Large intestine (tissue), 3 donors: ENCODE measurements around the gene MAN1B1. TPM values are rescaled to one million over a fixed set of nuclear protein-coding genes. Genes with fewer than 3 reads are reported as not detected.

Experiments
- DNase-seq, 2 donors: peaks; one replicate each; pipeline versions ENCODE4 v3.0.0 to v3.0.0-alpha.2; 2013
- H3K27ac ChIP-seq: one replicate; pipeline ENCODE4 v1.5.1; 2013; ENCODE audit warnings: low read length
- H3K27me3 ChIP-seq: 2 replicates; pipeline ENCODE4 v1.6.1; 2013; ENCODE audit warnings: low read length; ENCODE audit not compliant: control insufficient read depth, insufficient read depth
- H3K36me3 ChIP-seq: 2 replicates; pipeline ENCODE4 v1.6.1; 2013; ENCODE audit warnings: low read length; ENCODE audit not compliant: control insufficient read depth, insufficient read depth
- H3K4me1 ChIP-seq: one replicate; pipeline ENCODE4 v1.6.1; 2013; ENCODE audit warnings: low read length; ENCODE audit not compliant: control insufficient read depth, insufficient read depth
- H3K4me3 ChIP-seq: one replicate; pipeline ENCODE4 v1.5.1; 2013; ENCODE audit warnings: low read length
- H3K9me3 ChIP-seq: one replicate; pipeline ENCODE4 v1.6.1; 2013; ENCODE audit warnings: mild to moderate bottlenecking, low read depth, low read length, moderate library complexity; ENCODE audit not compliant: control insufficient read depth
- WGBS: methylation state at CpG from one replicate; pipeline ENCODE4 v1.1.5; 2013; ENCODE audit warnings: low lambda C conversion rate; ENCODE audit not compliant: insufficient coverage; 5-methylcytosine and 5-hydroxymethylcytosine counted together
- polyA plus RNA-seq: library from polyadenylated mRNA; unstranded; fragments of 120-200 nt; gene quantifications from one replicate; pipeline ENCODE4 v1.2.1, GENCODE V29; 2013

Gene MAN1B1
- polyA plus RNA-seq, 1 donor, result 39.5 TPM

GRCh38 chr9:137106662-137107250 lies 20.0 kb downstream of the MAN1B1 start:
- WGBS, result no CpG with 5 or more reads among the region's 27 CpGs
- peaks cover 77% of the 10 kb centered on the region for H3K36me3 ChIP-seq
- H3K27me3 ChIP-seq, result no peaks in the 10 kb centered on the region

GRCh38 chr9:137107312-137107921 lies 20.6 kb downstream of the MAN1B1 start:
- DNase-seq, result no peak
- no peaks in the 10 kb centered on the region for H3K27me3 ChIP-seq
- H3K4me1 ChIP-seq, result no peaks in the 10 kb centered on the region
- no peak overlapping the region for H3K4me3 ChIP-seq
- no CpG with 5 or more reads among the region's 27 CpGs for WGBS
- peaks cover 6% of the 10 kb centered on the region for H3K9me3 ChIP-seq
- peaks cover 75% of the 10 kb centered on the region for H3K36me3 ChIP-seq
- no peak overlapping the region for H3K27ac ChIP-seq

More at GRCh38 chr9:137106662-137107250, 20.0 kb downstream of the MAN1B1 start:
- Histone ChIP-seq H3K27ac (no peak overlapping the region), H3K4me1 (no peaks in the 10 kb centered on the region), H3K9me3 (peaks cover 2% of the 10 kb centered on the region), H3K4me3 (no peak overlapping the region)
- no peak for DNase-seq

DNA sequence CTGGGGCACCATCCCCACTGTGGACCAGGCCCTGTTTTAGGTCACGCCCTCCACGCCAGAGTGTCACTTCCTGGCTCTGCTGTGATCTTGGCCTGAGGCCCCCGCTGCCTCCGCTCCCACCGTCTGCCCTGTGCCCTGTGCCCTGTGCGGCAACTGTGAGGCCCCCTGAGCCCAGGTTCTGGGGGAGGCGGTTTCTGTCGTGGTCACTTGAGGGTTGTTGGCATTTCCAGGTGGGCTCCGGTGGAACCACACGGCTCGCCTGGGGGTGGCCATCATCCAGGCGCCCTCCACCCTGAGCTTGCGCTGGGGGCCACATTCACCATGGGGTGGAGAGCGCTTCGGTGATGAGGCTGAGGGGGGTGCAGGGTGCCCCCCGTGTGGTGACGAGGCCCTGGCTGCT lies 21.2 kb downstream of the MAN1B1 start:
- WGBS, result no CpG with 5 or more reads among the region's 17 CpGs
- Histone ChIP-seq H3K4me1 (no peaks in the 10 kb centered on the region), H3K9me3 (peaks cover 6% of the 10 kb centered on the region), H3K4me3 (no peak overlapping the region), H3K36me3 (peaks cover 70% of the 10 kb centered on the region), H3K27me3 (peaks cover 1% of the 10 kb centered on the region), H3K27ac (no peak overlapping the region)
- no peak for DNase-seq

DNA sequence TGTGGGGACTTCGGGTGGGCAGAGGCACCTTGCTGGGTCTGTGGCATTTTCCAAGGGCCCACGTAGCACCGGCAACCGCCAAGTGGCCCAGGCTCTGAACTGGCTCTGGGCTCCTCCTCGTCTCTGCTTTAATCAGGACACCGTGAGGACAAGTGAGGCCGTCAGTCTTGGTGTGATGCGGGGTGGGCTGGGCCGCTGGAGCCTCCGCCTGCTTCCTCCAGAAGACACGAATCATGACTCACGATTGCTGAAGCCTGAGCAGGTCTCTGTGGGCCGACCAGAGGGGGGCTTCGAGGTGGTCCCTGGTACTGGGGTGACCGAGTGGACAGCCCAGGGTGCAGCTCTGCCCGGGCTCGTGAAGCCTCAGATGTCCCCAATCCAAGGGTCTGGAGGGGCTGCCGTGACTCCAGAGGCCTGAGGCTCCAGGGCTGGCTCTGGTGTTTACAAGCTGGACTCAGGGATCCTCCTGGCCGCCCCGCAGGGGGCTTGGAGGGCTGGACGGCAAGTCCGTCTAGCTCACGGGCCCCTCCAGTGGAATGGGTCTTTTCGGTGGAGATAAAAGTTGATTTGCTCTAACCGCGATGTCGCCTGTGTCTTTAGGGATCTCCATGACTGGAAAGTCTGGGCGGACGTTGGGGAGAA lies 21.9 kb downstream of the MAN1B1 start:
- peaks cover 6% of the 10 kb centered on the region for H3K9me3 ChIP-seq
- DNase-seq, result no peak
- no peaks in the 10 kb centered on the region for H3K4me1 ChIP-seq
- peaks cover 62% of the 10 kb centered on the region for H3K36me3 ChIP-seq
- H3K27ac ChIP-seq, result no peak overlapping the region
- H3K4me3 ChIP-seq, result no peak overlapping the region
- no CpG with 5 or more reads among the region's 29 CpGs for WGBS
- H3K27me3 ChIP-seq, result peaks cover 6% of the 10 kb centered on the region

DNA sequence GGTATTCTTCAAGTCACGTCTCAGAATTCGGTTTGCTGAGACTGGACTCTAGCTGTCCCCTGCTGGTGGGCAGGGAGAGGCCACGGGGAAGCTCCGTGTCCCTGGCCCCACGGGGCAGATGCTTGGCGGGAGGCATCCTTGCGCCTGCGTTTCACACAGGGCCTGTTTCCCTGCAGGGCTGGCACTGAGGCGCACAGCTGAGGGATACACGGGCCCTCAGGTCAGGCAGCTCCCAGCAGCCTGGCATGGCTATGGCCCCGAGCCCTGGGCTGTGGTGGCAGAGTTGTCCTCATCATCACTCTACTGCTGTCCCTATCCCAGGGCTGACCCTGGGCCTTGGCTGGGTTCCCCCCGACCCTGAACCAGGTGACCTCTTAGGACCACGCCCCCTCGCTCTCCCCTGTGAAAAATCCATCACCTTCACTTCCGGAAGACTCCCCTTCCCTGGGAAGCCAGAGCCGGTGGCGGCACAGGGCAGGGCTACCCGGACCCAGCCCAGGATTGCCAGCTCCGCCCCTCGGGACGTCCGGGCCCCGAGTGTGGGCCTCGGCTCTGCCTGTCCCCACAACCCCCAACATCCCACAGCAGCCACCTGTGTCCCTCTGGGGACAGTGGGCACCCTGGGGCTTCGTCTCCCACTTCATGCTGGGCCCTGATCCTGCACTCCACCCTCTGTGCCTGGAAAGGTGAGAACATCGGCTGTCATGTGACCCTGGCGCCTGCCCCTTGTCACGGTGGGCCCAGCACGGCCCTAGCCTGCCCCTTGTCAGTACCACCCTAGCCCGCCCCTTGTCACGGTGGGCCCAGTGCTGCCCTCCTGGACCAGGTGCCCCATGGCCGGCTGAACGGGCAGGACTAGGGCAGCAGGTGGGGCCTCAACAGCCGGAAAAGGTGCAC lies 22.7 kb downstream of the MAN1B1 start:
- Histone ChIP-seq H3K4me1 (no peaks in the 10 kb centered on the region), H3K27ac (no peak overlapping the region), H3K36me3 (peaks cover 56% of the 10 kb centered on the region), H3K9me3 (peaks cover 6% of the 10 kb centered on the region), H3K4me3 (no peak overlapping the region), H3K27me3 (peaks cover 6% of the 10 kb centered on the region)
- DNase-seq, result no peak
- WGBS, result 100% methylated on average over 1 of the region's 34 CpGs

DNA sequence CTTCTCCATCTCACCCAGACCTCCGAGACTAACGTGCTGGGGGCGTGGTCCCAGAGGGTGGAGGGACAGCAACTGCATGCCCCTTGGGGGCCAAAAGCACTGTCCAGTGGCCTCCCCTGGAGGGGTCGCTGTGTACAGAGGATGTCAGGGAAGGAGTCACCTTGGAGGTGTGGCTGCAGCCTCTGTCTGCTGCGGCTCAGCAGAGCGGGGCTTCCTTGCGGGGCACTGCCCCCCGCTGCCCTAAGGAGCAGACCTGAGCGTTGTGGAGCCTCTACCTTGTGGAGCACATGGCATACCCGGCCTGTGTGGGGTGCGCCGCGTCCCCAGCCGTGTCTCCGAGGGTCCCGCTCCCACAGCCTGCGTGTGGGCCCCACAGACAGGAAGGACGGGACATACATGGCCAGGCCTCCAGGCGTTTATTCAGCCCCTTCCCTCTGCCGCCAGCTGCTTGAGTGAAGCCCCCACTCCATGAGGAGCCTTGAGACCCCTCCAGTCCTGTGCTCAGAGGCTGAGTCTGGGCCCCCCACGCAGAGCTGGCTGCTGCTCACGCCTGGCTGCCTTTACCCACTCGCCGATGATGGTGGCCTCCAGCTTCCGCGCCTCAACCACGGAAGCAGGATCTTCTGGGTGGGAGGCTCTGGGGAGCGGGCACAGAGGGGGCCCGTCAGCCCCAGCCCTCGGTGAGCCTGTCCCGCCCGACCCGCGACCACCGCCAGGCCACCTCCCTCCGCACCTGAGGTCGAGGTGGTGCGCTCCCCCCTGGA lies 23.5 kb downstream of the MAN1B1 start:
- H3K27ac ChIP-seq, result no peak overlapping the region
- DNase-seq, result no peak
- peaks cover 50% of the 10 kb centered on the region for H3K36me3 ChIP-seq
- H3K4me1 ChIP-seq, result peaks cover 6% of the 10 kb centered on the region
- peaks cover 11% of the 10 kb centered on the region for H3K27me3 ChIP-seq
- peaks cover 11% of the 10 kb centered on the region for H3K9me3 ChIP-seq
- no peak overlapping the region for H3K4me3 ChIP-seq
- no CpG with 5 or more reads among the region's 38 CpGs for WGBS

DNA sequence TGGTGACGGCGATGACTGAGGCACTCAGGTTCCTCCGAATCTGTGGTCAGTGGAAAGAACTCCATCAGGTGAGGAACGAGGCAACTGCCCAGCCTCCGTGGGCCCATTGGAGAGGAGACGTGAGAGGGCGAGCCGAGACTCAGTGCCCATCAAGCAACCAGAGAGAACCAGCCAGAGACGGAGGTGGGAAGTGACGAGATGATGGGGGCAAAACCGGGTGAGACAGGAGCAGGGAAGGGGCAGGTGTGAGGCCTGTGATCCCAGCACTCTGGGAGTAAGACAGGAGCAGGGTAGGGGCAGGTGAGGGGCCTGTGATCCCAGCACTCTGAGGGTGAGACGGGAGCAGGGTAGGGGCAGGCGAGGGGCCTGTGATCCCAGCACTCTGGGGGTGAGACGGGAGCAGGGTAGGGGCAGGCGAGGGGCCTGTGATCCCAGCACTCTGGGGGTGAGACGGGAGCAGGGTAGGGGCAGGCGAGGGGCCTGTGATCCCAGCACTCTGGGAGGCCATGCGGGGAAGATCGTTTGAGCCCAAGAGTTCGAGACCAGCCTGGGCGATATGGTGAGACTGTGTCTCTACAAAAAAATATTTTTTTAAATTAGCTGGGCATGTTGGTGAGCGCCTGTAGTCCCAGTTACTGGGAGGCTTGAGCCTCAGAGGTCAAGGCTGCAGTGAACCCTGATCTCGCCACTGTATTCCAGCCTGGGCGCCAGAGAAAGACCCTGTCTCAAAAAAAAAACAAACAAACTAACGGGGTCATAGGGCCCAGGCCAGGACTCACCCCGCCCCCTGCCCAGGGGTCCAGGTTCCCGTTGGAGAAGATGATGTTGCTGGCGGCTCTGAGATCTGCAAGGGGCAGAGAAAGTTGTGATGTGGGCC lies 24.4 kb downstream of the MAN1B1 start:
- H3K27me3 ChIP-seq, result peaks cover 19% of the 10 kb centered on the region
- H3K4me3 ChIP-seq, result no peak overlapping the region
- peaks cover 43% of the 10 kb centered on the region for H3K36me3 ChIP-seq
- no peak overlapping the region for H3K27ac ChIP-seq
- DNase-seq, result no peak
- no CpG with 5 or more reads among the region's 28 CpGs for WGBS
- H3K9me3 ChIP-seq, result peaks cover 11% of the 10 kb centered on the region
- peaks cover 13% of the 10 kb centered on the region for H3K4me1 ChIP-seq

GRCh38 chr9:137111788-137112563 lies 25.2 kb downstream of the MAN1B1 start:
- H3K27ac ChIP-seq, result no peak overlapping the region
- DNase-seq, result no peak
- H3K4me3 ChIP-seq, result no peak overlapping the region
- H3K27me3 ChIP-seq, result peaks cover 21% of the 10 kb centered on the region
- peaks cover 11% of the 10 kb centered on the region for H3K9me3 ChIP-seq
- no CpG with 5 or more reads among the region's 35 CpGs for WGBS
- peaks cover 35% of the 10 kb centered on the region for H3K36me3 ChIP-seq
- peaks cover 15% of the 10 kb centered on the region for H3K4me1 ChIP-seq
